Raji (cell line): Measurements from ENCODE around the gene SLC29A4.

Source experiments
- POLR2A ChIP-seq: IDR thresholded peaks from 2 replicates; pipeline ENCODE4 v1.6.1; 2011; ENCODE audit warnings: low read depth, low read length, control low read depth; ENCODE audit not compliant: insufficient read depth

Gene SLC29A4

GRCh38 chr7:5279734-5280133 is 3.0 kb upstream of the SLC29A4 start:
- no peak for TF ChIP-seq POLR2A

DNA sequence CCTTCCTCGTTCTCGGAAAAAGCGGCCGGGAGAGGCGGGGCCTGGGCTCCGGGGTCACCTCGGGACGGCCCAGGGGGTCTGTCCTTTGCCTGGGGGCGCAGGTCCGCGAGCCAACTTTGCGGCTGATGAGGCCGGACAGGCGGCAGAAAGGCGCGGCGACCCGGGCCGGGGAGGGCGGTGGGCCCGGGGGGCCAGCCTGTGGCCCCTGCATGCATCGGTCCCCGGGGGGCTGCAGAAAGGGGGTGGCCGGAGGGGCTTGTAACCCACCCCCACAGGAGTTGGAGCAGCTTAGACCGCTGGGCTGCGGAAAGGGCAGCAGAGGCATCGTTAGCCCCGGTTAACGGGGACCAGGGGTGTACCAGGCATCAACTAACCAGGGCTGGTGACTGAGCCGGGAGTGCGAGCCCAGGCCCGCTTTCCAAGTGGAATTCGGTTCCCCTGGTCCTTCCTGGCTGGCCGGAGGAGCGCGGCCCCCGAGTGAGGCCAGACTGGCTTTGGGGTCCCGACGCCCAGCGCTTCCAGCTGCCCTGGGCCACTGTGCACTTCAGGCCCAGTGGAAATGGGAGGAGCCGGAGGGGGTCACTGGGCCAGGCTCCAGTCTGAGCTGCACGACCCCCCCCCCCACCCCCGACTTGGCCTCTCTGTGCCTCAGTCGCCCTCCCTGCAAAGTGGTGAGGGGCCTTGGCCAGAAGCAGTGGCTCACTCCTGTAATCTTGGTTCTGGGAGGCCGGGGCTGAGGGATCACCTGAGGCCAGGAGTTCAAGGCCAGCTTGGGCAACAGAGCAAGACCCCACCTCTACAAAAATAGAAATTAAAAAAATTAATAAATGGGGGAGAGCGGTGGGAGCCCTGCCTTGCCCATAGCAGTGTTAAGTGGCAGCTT is 919 bp downstream of the SLC29A4 start:
- TF ChIP-seq POLR2A: no peak

- TF ChIP-seq POLR2A: no peak
These were observed 1.9 kb downstream of the SLC29A4 start for GRCh38 chr7:5284304-5285281.

DNA sequence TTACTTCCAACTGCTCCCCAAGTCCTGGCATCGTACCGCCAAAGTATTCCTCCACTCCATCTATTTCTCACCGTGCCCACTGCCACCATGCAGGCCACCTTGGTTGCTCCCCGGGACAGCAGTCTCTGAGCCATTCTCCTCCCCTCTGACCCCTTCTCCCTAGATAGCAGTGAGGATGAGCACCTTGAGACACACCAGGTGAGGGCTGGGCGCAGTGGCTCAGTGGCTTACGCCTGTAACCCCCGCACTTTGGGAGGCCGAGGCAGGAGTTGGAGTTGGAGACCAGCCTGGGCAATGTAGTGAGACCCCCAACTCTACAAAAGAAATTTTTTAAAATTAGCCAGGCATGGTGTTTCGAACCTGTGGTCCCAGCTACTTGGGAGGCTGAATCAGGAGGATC is 4.2 kb downstream of the SLC29A4 start:
- no peak for TF ChIP-seq POLR2A

DNA sequence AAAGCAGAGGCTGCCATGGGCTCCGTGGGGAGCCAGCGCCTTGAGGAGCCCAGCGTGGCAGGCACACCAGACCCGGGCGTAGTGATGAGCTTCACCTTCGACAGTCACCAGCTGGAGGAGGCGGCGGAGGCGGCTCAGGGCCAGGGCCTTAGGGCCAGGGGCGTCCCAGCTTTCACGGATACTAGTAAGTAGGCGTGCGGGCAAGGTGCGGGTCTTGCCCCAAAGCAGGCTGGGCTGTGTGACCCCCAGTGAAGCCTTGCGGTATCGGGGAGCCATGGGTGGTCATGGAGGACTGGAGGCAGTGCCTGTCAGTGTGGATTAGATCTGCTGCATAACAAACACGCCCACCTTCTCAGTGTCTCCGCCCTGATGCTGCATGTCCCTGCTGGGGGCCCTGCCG is 5.1 kb downstream of the SLC29A4 start:
- no peak for TF ChIP-seq POLR2A

- no peak for TF ChIP-seq POLR2A
These were observed 6.6 kb downstream of the SLC29A4 start for GRCh38 chr7:5289355-5289754.

- no peak for TF ChIP-seq POLR2A
These were observed 8.6 kb downstream of the SLC29A4 start for GRCh38 chr7:5291301-5291700.

DNA sequence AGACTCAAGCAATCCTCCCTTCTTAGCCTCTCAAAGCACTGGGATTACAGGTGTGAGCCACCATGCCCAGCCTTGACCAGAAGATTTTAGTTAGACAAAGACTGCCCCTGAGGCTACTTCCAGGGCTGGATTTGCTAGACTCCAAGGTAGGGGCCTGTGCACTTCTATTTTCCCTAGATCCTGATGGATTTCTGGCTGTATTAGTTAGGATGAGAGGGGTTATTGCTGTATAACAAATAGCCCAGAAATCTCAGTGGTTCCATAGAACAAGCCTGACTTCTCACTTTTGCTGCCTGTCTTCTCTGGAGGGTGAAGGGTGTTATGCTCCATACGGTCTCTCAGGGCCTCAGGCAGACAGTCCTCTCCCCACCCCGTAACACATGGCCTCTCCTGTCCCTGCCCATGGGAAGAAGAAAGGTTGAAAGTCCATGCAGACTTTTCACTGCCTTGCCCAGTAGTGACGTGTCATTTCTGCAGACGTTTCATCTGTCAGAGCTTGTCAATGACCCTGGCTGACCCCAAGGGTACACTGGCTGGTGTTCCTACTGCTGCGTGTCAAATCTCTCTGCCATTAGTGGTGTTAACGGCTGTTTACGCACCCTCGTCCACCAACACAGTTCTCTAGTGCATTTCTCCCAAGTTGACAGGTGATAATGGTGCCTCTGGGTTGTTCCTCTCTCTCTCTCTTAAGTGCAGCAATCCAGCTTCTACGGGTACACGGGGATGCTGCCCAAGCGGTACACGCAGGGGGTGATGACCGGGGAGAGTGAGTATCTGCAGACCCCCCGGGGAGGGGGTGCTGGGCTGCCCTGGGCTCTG is 11.6 kb downstream of the SLC29A4 start:
- TF ChIP-seq POLR2A: no peak

DNA sequence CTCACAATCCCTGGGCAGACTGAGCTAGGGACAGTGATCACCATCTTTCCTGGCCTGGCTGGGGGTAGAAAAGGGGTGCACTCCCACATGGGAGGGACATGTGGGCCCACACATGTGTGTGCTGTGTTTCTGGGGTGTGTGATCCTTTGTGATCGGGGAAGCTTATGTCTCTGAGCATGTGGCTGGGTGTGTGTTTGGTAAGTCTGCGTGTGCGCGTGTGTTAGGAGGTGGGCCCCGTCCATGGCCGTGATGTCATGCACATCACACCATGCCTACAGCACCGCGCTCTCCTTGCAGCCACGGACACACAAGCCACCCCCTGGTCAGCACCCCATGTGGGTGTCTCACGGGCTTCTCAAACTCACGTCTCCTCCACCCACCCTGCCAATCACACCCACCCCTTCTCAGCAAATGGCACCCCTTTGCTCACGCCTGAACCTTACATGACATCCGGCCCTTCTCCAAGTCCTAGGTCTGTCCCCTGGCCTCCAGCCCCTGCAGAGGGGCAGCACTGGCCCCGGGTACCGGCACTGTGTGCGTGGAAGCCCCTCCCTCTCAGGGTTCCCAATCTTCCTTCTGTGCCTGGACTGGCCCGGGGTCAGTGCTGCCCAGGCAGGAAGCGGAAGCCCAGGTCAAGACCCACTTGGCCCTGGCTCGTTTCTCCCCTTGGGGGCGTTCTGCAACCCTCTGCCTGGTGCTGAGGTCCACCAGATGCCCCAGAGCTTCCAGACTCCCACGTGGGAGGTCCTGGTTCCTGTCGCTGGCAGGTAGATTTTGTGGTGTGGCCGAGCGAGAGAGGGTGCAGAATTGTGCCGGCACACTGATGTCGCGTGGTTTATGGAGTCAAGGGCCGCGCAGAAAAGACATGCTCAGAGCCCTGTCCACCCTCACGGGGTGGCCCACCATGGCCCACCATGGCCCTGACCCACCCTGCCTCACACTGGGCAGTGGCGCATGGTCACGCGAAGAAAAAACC is 12.6 kb downstream of the SLC29A4 start:
- TF ChIP-seq POLR2A: no peak

DNA sequence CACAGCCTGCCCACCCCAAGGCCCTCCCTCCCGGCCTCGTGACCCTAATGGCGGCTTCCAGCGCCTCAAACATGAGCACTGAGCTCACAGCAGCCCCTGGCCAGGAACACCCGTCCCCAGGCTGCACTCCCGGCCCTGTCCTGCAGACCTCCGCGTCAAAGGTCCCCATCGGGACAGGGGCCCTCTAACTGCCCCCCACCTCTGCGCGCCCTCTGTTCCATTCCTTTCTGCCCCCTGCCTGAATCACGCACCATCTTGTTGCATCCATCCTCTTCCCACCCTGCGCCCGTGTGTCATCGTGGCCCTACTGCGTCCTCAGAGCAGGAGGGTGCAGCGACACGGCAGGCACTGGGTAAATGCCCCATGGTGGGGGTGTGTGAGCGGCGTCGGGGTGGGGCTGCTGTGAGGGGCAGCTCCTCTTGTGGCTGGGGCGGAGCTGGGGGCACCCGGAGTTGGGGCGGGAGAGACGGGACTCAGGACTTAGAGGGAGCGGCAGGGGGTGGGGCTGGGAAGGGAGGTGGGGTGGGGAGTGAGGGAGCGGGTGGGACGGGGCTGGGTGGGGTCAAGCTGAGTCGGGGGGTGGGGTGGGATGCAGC is 13.4 kb downstream of the SLC29A4 start:
- no peak for TF ChIP-seq POLR2A

DNA sequence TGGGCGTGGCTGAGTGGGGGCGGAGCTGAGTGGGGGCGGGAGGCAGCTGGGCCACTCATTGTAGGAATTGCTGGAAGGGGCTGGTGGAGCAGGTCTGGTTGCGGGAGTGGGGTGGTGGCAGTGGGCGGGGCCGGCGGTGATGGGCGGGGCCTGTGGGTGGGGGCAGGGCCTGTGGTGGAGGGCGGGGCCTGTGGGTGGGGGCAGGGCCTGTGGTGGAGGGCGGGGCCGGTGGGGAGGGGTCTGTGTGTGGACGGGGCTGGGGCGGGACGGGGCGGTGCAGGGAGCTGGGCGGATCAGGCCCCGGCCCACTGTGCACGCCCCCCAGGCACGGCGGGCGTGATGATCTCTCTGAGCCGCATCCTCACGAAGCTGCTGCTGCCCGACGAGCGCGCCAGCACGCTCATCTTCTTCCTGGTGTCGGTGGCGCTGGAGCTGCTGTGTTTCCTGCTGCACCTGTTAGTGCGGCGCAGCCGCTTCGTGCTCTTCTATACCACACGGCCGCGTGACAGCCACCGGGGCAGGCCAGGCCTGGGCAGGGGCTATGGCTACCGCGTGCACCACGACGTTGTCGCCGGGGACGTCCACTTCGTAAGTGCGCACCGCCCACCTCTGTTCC is 14.0 kb downstream of the SLC29A4 start:
- no peak for TF ChIP-seq POLR2A

- TF ChIP-seq POLR2A: no peak
These were observed 17.6 kb downstream of the SLC29A4 start for GRCh38 chr7:5300366-5300765.

- no peak for TF ChIP-seq POLR2A
These were observed 19.8 kb downstream of the SLC29A4 start for GRCh38 chr7:5302577-5302976.
